GM21360 (cell line): ENCODE results near the gene SLC9C1.
A peak's percentile ranks its signal among the peaks of the same experiment; 100 is the strongest.
"Not testable (repeated sequence)": the region's sequence is repeated elsewhere in the genome, so short reads cannot be mapped to it uniquely, and the experiment has no call there.

Experiments
- ATAC-seq: cut with Tn5 transposase; IDR thresholded peaks from one replicate; pipeline ENCODE4 v1.9.1; 2021; ENCODE audit warnings: mild to moderate bottlenecking, moderate library complexity; ENCODE audit not compliant: unreplicated experiment

Gene SLC9C1

DNA sequence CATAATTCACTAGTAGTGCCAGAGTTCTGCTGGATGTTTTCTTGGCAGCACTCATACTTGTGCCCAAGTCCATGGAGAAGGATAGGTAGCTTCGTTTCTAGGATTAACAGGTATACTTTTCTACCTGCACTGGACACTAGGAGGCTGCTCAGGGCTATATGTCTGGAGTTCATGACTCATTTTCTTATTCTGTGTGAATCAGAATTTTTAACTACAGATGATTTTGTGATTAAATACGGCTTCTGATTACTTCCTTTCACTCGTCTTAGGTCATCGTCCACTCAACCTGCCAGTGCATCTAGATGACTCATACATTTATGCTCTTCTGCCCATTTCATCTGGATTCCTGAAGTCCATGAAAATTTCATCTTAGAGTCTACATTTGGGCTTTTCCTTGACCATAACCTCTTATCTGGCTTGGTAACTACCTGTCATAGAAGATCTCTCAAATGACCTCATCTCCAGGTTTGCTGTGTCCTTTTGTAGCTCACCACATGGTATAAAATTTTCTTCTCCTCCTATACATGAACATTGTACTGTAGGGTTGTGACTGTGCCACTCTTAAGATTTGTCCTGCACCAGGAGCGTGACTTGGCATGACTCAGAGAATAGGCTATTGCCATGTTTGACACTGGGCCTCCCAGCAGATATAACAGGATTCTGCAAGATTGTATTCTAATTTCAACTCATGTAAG, 94.2 kb downstream of the SLC9C1 start:
- no peak for ATAC-seq

- ATAC-seq, result no peak
Measured at GRCh38 chr3:112197131-112197530, 96.9 kb downstream of the SLC9C1 start.

DNA sequence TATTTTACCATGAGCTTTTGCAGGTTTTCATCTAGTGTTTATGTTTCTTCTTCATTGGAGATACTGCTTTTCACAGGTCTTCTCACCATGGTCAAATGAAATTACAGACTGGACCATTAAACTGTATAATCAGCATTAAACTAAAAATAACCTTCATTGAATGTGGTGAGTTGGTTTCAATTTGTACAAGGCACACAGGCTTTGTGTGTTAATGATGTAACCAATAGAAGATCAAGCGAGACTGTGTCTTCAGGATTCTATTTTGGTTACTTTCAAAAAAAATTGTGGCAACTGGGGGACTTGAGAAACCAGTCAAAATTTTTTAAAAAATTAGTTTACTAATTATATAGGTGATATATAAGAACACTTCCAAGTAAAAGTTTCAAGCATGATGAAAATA, 106.7 kb downstream of the SLC9C1 start:
- no peak for ATAC-seq

DNA sequence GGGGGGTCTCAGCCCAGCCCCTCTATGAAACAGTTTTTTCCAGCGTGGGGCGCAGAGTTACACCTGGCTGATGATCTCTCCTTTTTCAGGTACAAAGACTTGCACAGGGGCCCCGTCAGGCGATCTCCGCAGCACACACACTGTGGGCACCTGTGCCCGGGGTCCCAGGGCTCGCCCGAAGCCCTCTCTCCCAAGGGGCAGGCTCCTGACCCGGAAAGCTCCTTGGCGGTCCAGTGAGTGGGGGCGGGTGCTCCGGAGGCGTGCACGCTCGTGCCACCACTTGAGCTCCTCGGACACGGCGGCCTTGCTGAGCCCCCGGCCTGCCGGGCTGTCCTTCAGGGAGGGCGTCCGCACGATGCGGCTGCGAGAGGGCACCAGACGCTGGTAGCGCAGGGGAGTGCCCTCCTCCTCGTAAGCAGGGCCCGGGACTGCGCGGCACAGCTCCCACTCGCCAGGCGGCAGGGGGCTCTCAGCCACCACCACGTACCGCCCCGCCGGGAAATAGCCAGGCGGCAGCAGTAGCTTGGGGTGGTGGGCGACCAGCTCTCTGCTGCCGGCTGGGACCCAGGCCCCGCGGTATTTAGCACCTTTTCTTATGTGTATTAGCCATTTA, 108.5 kb downstream of the SLC9C1 start:
- ATAC-seq, result not testable (repeated sequence)

- ATAC-seq, result no peak
Measured at GRCh38 chr3:112175646-112176045, 118.4 kb downstream of the SLC9C1 start.

GRCh38 chr3:112175037-112175436, 119.0 kb downstream of the SLC9C1 start:
- ATAC-seq, result no peak

GRCh38 chr3:112171144-112171543, 122.9 kb downstream of the SLC9C1 start:
- no peak for ATAC-seq

DNA sequence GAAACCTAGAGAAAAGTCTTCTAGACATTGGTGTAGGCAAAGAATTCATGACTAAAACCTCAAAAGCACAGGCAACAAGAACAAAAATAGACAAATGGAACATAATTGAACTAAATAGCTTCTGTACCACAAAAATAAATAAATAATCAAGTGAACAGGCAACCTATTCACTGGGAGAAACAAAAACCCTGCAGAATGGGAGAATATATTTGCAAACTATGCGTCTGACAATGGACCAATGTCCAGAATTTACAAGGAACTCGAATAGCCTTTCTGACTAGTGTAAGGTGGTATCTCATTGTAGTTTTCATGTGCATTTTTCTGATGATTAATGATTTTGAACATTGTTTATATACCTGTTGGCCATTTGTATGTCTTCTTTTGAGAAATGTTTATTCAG, 124.0 kb downstream of the SLC9C1 start:
- no peak for ATAC-seq

GRCh38 chr3:112167758-112168157, 126.3 kb downstream of the SLC9C1 start:
- peak; percentile 94 for ATAC-seq

DNA sequence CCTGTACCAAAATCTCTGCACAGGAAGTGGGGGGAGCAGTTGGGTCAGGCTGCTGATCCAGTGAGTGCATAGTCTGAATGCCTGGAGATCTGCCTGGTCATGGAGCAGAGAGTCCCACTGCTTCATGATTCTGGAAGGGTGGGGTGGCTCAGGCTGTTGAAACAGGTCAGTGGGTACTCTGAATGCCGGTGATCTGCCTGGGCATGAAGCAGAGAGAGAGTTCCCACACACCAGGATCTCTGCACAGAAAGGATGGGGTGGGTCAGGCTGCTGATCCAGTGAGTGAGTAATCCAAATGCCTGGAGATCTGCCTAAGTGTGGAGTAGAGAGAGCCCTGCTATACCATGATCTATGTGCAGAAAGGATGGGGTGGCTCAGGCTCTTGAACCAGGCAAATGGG, 144.9 kb downstream of the SLC9C1 start:
- no peak for ATAC-seq

- ATAC-seq, result no peak
Measured at GRCh38 chr3:112143689-112144088, 150.3 kb downstream of the SLC9C1 start.

DNA sequence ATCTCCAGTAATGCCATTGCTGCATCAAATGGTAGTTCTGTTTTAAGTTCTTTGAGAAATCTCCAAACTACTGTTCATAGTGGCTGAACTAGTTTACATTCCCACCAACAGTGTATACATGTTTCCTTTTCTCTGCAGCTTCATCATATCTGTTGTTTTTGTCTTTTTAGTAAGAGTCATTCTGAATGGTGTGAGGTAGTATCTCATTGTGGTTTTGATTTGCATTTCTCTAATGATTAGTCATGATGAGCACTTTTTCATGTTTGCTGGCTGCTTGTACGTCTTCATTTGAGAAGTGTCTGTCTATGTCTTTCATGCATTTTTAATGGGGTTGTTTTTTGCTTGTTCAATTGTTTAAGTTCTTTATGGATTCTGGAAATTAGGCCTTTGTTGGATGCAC, 150.8 kb downstream of the SLC9C1 start:
- ATAC-seq, result no peak

GRCh38 chr3:112141293-112141692, 152.7 kb downstream of the SLC9C1 start:
- no peak for ATAC-seq

- ATAC-seq, result no peak
Measured at GRCh38 chr3:112140584-112140983, 153.4 kb downstream of the SLC9C1 start.

- ATAC-seq, result no peak
Measured at GRCh38 chr3:112138219-112138969, 155.6 kb downstream of the SLC9C1 start.

- no peak for ATAC-seq
Measured at GRCh38 chr3:112137781-112138180, 156.2 kb downstream of the SLC9C1 start.

DNA sequence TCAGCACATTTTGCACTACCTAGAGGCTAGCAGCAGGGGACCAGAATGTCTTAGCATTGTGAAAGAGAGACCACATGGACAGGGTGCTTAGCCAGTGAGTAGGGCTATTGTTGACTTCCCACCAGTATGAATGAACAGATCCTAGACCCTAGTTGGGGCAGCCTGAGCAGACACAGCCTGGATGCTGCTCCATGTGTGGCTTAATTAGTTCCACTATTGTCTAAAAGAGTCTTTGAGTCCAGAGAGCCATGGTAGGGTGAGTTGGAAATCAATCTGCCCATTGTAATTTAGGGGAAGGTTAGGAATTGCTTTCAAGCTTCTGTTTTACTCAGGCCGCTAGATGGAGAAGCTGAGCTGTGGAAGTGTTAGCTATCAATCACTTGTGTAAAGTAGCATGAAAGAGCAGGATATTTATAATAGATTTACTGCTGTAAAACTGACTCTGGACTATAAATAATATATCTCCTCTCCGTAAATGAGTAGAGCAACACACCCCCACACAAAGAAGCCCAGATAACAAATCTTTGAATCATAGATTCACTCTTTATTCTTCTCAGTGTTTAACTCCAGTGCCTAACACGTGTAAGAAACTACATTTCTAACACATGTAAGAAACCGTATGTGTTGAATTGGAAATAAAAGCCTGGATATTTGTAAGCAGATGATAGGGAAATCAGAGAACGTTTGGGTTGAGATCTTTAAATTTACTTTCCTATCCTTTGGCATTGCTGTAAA, 156.9 kb downstream of the SLC9C1 start:
- ATAC-seq, result peak; percentile 24

GRCh38 chr3:112136046-112136445, 158.0 kb downstream of the SLC9C1 start:
- no peak for ATAC-seq

- no peak for ATAC-seq
Measured at GRCh38 chr3:112134335-112135124, 159.5 kb downstream of the SLC9C1 start.

GRCh38 chr3:112133626-112134334, 160.2 kb downstream of the SLC9C1 start:
- ATAC-seq, result no peak
